SU-DHL-6 (cell line): Measurements from ENCODE around the gene KRIT1.

ENCODE experiments used
- H2AFZ ChIP-seq: fragments of 200-600 bp; sonication (generic); 2 replicates; pipeline ENCODE4 v1.6.1; 2014; ENCODE audit warnings: low read depth, mild to moderate bottlenecking, moderate library complexity, mixed read lengths, antibody characterized with exemption, low read length; ENCODE audit not compliant: severe bottlenecking
- H3F3A ChIP-seq: fragments of 200-600 bp; shearing (Covaris generic); 2 replicates; pipeline ENCODE4 v1.6.0; 2016; ENCODE audit warnings: antibody characterized with exemption, mild to moderate bottlenecking; ENCODE audit not compliant: insufficient read depth
- H3K27ac ChIP-seq: fragments of 200-600 bp; sonication (generic); 2 replicates; pipeline ENCODE4 v1.5.1; 2016; ENCODE audit warnings: low read depth, mild to moderate bottlenecking, low read length, moderate library complexity, mixed read lengths
- H3K27me3 ChIP-seq: fragments of 200-600 bp; sonication (generic), shearing (Covaris generic); 2 replicates; pipeline ENCODE4 v1.6.0; 2014; ENCODE audit warnings: mild to moderate bottlenecking, low read length
- H3K36me3 ChIP-seq: fragments of 200-600 bp; sonication (generic); 2 replicates; pipeline ENCODE4 v1.6.1; 2014; ENCODE audit warnings: mild to moderate bottlenecking, low read length, mixed read lengths
- H3K4me2 ChIP-seq: fragments of 300-600, 200-600 bp; shearing (Covaris generic), sonication (generic); 2 replicates; pipeline ENCODE4 v1.6.0; 2014; ENCODE audit warnings: low read length, low read depth, mild to moderate bottlenecking; ENCODE audit not compliant: poor library complexity, severe bottlenecking
- H3K4me3 ChIP-seq: fragments of 200-600 bp; sonication (generic); 2 replicates; pipeline ENCODE4 v1.5.1; 2014; ENCODE audit warnings: antibody characterized with exemption, low read length, mild to moderate bottlenecking, mixed read lengths; ENCODE audit not compliant: insufficient read depth, poor library complexity, severe bottlenecking
- H3K79me2 ChIP-seq: fragments of 200-600 bp; sonication (generic); 2 replicates; pipeline ENCODE4 v1.6.1; 2014; ENCODE audit warnings: mild to moderate bottlenecking, low read length, moderate library complexity; ENCODE audit not compliant: insufficient read depth
- H3K9ac ChIP-seq: fragments of 200-600 bp; sonication (generic); 2 replicates; pipeline ENCODE4 v1.7.0; 2014; ENCODE audit warnings: mild to moderate bottlenecking, low read length
- H3K9me2 ChIP-seq: fragments of 200-600 bp; sonication (generic); replicated peaks from 2 replicates; pipeline ENCODE4 v1.6.1; 2014; ENCODE audit warnings: low read length; ENCODE audit not compliant: insufficient read depth
- H3K9me3 ChIP-seq: fragments of 200-600 bp; sonication (generic); 2 replicates; pipeline ENCODE4 v1.6.1; 2014; ENCODE audit warnings: low read length, mixed read lengths; ENCODE audit not compliant: insufficient read depth
- H4K20me1 ChIP-seq: fragments of 200-600 bp; sonication (generic); 2 replicates; pipeline ENCODE4 v1.6.1; 2014; ENCODE audit warnings: low read depth, mild to moderate bottlenecking, antibody characterized with exemption, low read length, moderate library complexity, mixed read lengths
- EZH2phosphoT487 ChIP-seq: fragments of 200-600 bp; sonication (generic), shearing (Covaris generic); conservative IDR thresholded peaks from 2 replicates; pipeline ENCODE4 v1.6.1; 2018; ENCODE audit warnings: mild to moderate bottlenecking, antibody characterized with exemption, low read length, moderate library complexity, mixed read lengths
- TF ChIP-seq, protein P1 (sequence below): fragments of 200-600 bp; sonication (generic); IDR thresholded peaks from one replicate; pipeline ENCODE4 v1.5.1; 2017; ENCODE audit warnings: antibody characterized with exemption, mild to moderate bottlenecking, low read length, moderate library complexity; ENCODE audit not compliant: insufficient read depth, poor library complexity, severe bottlenecking

Gene KRIT1

DNA sequence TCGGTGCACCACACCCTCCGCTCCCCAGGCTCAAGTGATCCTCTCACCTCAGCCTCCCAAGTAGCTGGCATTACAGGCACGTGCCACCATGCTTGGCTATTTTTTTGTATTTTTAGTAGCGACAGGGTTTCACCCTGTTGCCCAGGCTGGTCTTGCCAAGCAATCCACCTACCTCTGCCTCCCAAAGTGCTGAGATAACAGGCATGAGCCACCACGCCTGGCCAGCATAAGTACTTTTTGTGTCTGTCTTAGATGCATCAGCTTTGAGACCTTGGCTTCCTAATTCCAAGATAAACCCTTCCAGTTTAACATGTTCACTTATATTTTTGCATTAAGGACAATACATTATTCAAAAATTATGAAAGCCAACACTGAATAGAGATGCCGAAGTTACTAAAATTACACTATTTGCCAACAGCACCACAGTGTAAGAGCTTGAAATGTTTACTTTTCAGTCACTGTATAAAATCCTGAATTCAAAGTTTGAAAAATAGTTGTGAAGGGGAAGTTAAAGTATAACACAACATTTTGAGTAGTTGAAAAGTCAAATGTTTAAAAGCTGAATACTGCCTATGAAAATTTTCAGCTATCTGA, 36.6 kb upstream of the KRIT1 start:
- Histone ChIP-seq H3K27me3 (no peaks in the 10 kb centered on the region), H3K79me2 (peaks cover 84% of the 10 kb centered on the region)

DNA sequence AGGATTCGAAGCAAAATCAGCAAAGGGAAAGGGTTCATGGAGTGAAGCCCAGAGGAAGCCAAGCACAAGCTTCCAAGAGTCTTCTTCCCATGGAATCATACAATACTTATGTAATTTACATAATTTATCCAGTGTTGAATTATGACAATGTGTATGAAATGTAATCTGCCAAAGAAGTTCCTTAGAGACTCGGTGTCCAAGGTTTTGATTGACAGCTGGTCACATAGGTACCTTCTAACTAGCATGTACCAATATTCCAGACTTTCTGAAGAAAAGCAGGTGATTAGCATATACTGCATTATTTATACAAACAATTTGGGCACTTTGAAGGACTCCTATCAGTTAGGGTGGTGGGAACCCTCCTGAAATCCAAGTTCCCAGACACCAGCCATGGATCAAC, 35.3 kb upstream of the KRIT1 start:
- Histone ChIP-seq H3F3A (no peaks in the 10 kb centered on the region), H3K4me2 (no peak overlapping the region), H3K27ac (no peak overlapping the region), H3K9me3 (no peaks in the 10 kb centered on the region), H3K27me3 (no peaks in the 10 kb centered on the region), H3K36me3 (no peaks in the 10 kb centered on the region; the same call in 1 of the 2 replicates), H3K4me3 (no peak overlapping the region), H2AFZ (no peak overlapping the region), H3K9ac (no peak overlapping the region), H4K20me1 (no peaks in the 10 kb centered on the region), H3K9me2 (no peaks in the 10 kb centered on the region), H3K79me2 (peaks cover 84% of the 10 kb centered on the region)
- TF ChIP-seq, protein P1, sequence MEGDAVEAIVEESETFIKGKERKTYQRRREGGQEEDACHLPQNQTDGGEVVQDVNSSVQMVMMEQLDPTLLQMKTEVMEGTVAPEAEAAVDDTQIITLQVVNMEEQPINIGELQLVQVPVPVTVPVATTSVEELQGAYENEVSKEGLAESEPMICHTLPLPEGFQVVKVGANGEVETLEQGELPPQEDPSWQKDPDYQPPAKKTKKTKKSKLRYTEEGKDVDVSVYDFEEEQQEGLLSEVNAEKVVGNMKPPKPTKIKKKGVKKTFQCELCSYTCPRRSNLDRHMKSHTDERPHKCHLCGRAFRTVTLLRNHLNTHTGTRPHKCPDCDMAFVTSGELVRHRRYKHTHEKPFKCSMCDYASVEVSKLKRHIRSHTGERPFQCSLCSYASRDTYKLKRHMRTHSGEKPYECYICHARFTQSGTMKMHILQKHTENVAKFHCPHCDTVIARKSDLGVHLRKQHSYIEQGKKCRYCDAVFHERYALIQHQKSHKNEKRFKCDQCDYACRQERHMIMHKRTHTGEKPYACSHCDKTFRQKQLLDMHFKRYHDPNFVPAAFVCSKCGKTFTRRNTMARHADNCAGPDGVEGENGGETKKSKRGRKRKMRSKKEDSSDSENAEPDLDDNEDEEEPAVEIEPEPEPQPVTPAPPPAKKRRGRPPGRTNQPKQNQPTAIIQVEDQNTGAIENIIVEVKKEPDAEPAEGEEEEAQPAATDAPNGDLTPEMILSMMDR, result no peak
- no peak for TF ChIP-seq EZH2phosphoT487

More for the DNA sequence above, 36.6 kb upstream of the KRIT1 start:
- no peaks in the 10 kb centered on the region for H3K9me3 ChIP-seq
- no peak for TF ChIP-seq EZH2phosphoT487
- TF ChIP-seq, protein P1, result no peak
- H3K9me2 ChIP-seq, result no peaks in the 10 kb centered on the region
- no peak overlapping the region for H3K4me3 ChIP-seq
- no peaks in the 10 kb centered on the region; the same call in 1 of the 2 replicates for H3K36me3 ChIP-seq
- no peak overlapping the region for H2AFZ ChIP-seq
- H4K20me1 ChIP-seq, result no peaks in the 10 kb centered on the region
- H3K9ac ChIP-seq, result no peak overlapping the region
- H3K4me2 ChIP-seq, result no peak overlapping the region
- H3K27ac ChIP-seq, result no peak overlapping the region
- H3F3A ChIP-seq, result no peaks in the 10 kb centered on the region

DNA sequence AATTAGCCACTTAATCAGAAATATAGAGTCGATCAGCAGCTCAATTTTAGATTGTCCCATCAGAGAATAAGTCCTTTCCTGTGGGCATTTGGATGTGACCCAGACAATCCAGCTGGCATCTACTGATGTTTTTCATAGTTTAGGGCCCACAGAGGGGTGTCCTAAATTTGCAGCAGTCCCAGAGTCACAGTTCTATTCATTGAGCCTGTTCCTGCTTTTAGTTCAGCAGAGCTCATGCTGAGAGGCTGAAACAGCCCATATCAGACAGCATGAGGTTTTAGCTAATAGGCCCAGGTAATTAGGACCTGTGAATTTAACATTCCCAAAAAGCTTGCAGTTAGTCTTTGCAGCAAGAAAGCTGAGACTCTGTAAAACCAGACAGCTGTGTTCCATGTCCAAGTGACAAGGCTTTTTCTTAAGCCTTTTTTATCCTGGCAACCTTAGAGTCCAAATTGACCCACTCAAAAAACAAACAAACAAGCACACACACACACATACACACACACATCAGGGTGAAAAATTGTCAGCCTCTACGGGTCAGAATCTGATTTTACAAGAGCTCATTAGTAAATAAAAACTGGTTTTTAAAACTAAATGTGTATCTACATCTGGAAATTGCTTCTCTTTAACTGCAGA, 33.8 kb upstream of the KRIT1 start:
- H3K79me2 ChIP-seq, result peaks cover 88% of the 10 kb centered on the region
- no peak overlapping the region for H3K4me2 ChIP-seq
- H3K9me3 ChIP-seq, result no peaks in the 10 kb centered on the region
- no peak overlapping the region for H3K9ac ChIP-seq
- H3K9me2 ChIP-seq, result no peaks in the 10 kb centered on the region
- no peak overlapping the region for H3K4me3 ChIP-seq
- TF ChIP-seq, protein P1, result no peak
- no peak for TF ChIP-seq EZH2phosphoT487
- no peaks in the 10 kb centered on the region for H3K27me3 ChIP-seq
- H4K20me1 ChIP-seq, result no peaks in the 10 kb centered on the region
- no peaks in the 10 kb centered on the region; the same call in 1 of the 2 replicates for H3K36me3 ChIP-seq
- no peak overlapping the region for H2AFZ ChIP-seq
- no peak overlapping the region for H3K27ac ChIP-seq
- no peaks in the 10 kb centered on the region for H3F3A ChIP-seq
